ENCODE data around the gene MAFF.
"Not testable (repeated sequence)": the region's sequence is repeated elsewhere in the genome, so short reads cannot be mapped to it uniquely, and the experiment has no call there.

MAFF gene

GRCh38 chr22:38228326-38228872 lies 26.6 kb downstream of the MAFF start:
- no peak for DNase-seq

GRCh38 chr22:38228873-38229740 lies 27.3 kb downstream of the MAFF start:
- no peak for DNase-seq

- peak; percentile 44 for DNase-seq
These were observed 28.5 kb downstream of the MAFF start for GRCh38 chr22:38230108-38230825.

- DNase-seq, result no peak
These were observed 29.1 kb downstream of the MAFF start for GRCh38 chr22:38230916-38231315.

GRCh38 chr22:38232196-38232595 lies 30.4 kb downstream of the MAFF start:
- DNase-seq, result no peak

GRCh38 chr22:38233427-38233826 lies 31.6 kb downstream of the MAFF start:
- no peak for DNase-seq

- not testable (repeated sequence) for DNase-seq
These were observed 32.1 kb downstream of the MAFF start for GRCh38 chr22:38233856-38234255.

- DNase-seq, result no peak
These were observed 33.6 kb downstream of the MAFF start for GRCh38 chr22:38235240-38235850.

GRCh38 chr22:38236786-38237185 lies 35.0 kb downstream of the MAFF start:
- no peak for DNase-seq

GRCh38 chr22:38238519-38239071 lies 36.8 kb downstream of the MAFF start:
- peak; percentile 30 for DNase-seq

GRCh38 chr22:38239101-38239761 lies 37.4 kb downstream of the MAFF start:
- peak; percentile 89 for DNase-seq

- peak; percentile 41 for DNase-seq
These were observed 39.0 kb downstream of the MAFF start for GRCh38 chr22:38240734-38241252.

- DNase-seq, result peak; percentile 44
These were observed 41.4 kb downstream of the MAFF start for GRCh38 chr22:38243007-38243765.

- DNase-seq, result no peak
These were observed 42.3 kb downstream of the MAFF start for GRCh38 chr22:38244106-38244505.

- no peak for DNase-seq
These were observed 44.4 kb downstream of the MAFF start for GRCh38 chr22:38246046-38246658.

GRCh38 chr22:38246692-38247091 lies 44.9 kb downstream of the MAFF start:
- peak; percentile 70 for DNase-seq

GRCh38 chr22:38247713-38248112 lies 45.9 kb downstream of the MAFF start:
- DNase-seq, result no peak

GRCh38 chr22:38248280-38248679 lies 46.5 kb downstream of the MAFF start:
- DNase-seq, result no peak

- no peak for DNase-seq
These were observed 47.5 kb downstream of the MAFF start for GRCh38 chr22:38249301-38249700.

GRCh38 chr22:38249803-38250642 lies 48.2 kb downstream of the MAFF start:
- no peak for DNase-seq

Measured in midbrain (tissue), 1 donor.